NT2/D1 (cell line): ENCODE data around the gene FBRSL1.

Experiments
- DNase-seq: peaks from one replicate; pipeline ENCODE4 v3.0.0-alpha.2; 2011; ENCODE audit warnings: low read depth, low spot score
- H3K27me3 ChIP-seq: 2 replicates; pipeline ENCODE4 v1.6.0; 2011; ENCODE audit warnings: mild to moderate bottlenecking; ENCODE audit not compliant: insufficient read length, insufficient read depth
- H3K36me3 ChIP-seq: 2 replicates; pipeline ENCODE4 v1.6.1; 2011; ENCODE audit warnings: mild to moderate bottlenecking, low read length, mixed read lengths; ENCODE audit not compliant: insufficient read depth, insufficient read length
- H3K4me1 ChIP-seq: 2 replicates; pipeline ENCODE4 v1.5.1; 2011; ENCODE audit not compliant: insufficient read depth, insufficient read length
- H3K4me3 ChIP-seq: 2 replicates; pipeline ENCODE4 v1.5.1; 2011; ENCODE audit warnings: low read depth; ENCODE audit not compliant: insufficient read length
- H3K9ac ChIP-seq: 2 replicates; pipeline ENCODE4 v1.6.0; 2011; ENCODE audit warnings: low read depth; ENCODE audit not compliant: insufficient read length
- H3K9me3 ChIP-seq: 2 replicates; pipeline ENCODE4 v1.5.1; 2011; ENCODE audit warnings: mild to moderate bottlenecking, low read length; ENCODE audit not compliant: insufficient read depth
- SUZ12 ChIP-seq: IDR thresholded peaks from 2 replicates; pipeline ENCODE4 v1.6.1; 2011; ENCODE audit not compliant: insufficient read length, insufficient read depth; ENCODE audit errors: extremely low read depth
- YY1 ChIP-seq: IDR thresholded peaks from 2 replicates; pipeline ENCODE4 v1.6.1; 2011; ENCODE audit not compliant: insufficient read length, insufficient read depth
- ZNF274 ChIP-seq: IDR thresholded peaks from 2 replicates; pipeline ENCODE4 v1.6.1; 2011; ENCODE audit warnings: mild to moderate bottlenecking, low read depth, low read length

FBRSL1 gene

DNA sequence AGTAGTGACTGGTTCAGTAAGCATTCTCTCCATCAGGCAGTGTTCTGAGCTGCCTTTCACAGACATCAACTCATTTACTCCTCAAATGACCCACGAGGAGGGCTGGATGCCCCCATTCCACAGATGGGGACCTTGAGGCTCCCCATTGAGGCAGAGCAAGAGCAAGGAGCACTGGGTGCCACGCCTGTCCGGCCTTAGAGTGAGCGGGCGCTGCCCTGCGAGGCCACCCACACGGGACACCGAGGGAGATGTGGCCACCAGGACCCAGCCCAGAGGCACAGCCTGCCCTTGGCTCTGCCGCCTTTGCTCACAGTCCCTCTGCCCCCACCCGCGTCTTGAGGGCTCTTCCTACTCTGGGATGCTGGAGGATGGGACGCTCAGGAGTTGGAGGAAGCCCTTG lies 3.0 kb downstream of the FBRSL1 start:
- Histone ChIP-seq H3K27me3 (peaks cover 36% of the 10 kb centered on the region), H3K36me3 (peaks cover 20% of the 10 kb centered on the region), H3K4me3 (no peak overlapping the region), H3K9ac (no peak overlapping the region), H3K4me1 (peaks cover 43% of the 10 kb centered on the region), H3K9me3 (no peaks in the 10 kb centered on the region)
- TF ChIP-seq ZNF274, result no peak
- no peak for TF ChIP-seq YY1
- no peak for TF ChIP-seq SUZ12
- DNase-seq, result no peak

DNA sequence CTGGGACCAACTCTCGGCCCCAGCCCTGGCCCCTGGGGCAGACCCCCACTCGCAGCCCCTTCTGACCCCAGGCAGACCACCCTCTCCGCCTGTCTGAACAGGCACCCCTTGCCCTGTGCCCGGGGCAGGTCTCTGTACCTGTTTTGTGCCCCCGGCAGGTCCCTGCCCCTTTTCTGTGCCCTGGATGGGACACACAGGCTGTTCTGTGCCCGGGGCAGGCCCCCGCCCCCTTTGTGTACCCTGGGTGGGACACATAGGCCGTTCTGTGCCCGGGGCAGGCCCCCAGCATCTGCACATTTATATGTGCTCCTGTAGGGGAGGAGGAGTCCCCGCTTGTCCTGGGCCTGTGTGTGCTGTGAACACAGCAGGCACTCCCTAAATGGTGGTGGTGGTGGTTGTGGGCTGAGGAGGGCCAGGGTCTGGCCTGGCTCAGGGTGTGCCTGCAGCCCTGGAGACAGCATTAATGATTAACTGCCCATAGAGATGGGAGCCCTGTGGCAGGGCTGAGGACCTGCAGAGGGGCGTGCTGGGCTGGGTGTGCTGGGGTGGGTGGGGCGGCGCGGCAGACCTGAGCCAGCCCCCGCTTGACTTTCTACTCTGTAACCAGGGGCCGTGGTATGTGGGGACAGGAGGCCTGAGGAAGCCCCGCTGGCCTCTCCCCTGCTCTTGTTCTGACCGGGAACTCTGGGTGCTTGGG lies 3.7 kb downstream of the FBRSL1 start:
- TF ChIP-seq ZNF274, result no peak
- no peak for TF ChIP-seq YY1
- no peak for TF ChIP-seq SUZ12
- peaks cover 29% of the 10 kb centered on the region for H3K27me3 ChIP-seq
- H3K4me1 ChIP-seq, result peaks cover 41% of the 10 kb centered on the region
- peaks cover 20% of the 10 kb centered on the region for H3K36me3 ChIP-seq
- peak overlapping the region; percentile 42 for H3K9ac ChIP-seq
- H3K9me3 ChIP-seq, result no peaks in the 10 kb centered on the region
- no peak overlapping the region for H3K4me3 ChIP-seq
- DNase-seq, result no peak

DNA sequence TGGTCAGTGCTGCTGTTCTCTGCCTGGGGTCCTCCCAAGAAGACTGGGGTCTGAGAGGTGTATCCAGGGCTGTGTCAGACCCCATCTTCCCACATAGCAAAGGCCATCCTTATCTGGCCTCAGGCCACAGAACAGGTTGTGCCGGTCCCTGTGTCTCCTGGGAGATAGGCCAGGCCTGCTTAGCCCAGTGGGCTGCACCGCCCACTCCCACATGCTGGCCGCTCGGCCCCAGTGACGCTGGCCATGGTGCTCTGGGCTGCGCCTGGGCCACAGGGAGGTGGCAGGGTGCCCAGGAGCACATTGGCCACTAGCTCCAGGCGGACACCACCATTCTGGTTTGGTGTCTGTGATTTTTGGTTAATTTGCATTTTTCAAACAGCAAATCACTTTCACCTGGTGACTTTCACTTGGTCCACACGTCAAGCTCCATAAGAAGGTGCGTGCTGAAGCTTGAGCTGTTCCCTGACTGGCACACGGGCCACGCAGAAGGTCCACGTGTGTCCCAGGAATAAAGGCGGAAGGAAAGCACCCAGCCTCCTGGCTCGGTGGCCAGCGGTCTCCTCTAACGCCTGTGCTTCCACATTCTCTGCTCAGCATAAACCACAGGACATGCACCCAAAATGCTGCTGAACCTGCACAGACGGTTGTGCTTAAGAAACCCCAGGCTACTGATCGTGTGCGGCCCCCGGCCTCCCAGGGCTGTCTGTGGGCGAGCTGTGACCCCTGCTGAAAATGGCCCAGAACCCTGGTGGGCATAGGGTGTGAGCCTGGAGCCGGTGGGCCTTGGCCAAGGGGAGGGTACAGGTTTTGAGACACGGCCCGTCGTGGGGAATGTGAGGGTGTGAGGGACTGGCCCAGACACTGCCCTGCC lies 4.6 kb downstream of the FBRSL1 start:
- Histone ChIP-seq H3K27me3 (peaks cover 24% of the 10 kb centered on the region), H3K9ac (peak overlapping the region; percentile 38), H3K9me3 (no peaks in the 10 kb centered on the region), H3K4me1 (peaks cover 37% of the 10 kb centered on the region), H3K36me3 (peaks cover 20% of the 10 kb centered on the region), H3K4me3 (no peak overlapping the region)
- DNase-seq, result no peak
- TF ChIP-seq ZNF274, result no peak
- no peak for TF ChIP-seq SUZ12
- TF ChIP-seq YY1, result no peak

DNA sequence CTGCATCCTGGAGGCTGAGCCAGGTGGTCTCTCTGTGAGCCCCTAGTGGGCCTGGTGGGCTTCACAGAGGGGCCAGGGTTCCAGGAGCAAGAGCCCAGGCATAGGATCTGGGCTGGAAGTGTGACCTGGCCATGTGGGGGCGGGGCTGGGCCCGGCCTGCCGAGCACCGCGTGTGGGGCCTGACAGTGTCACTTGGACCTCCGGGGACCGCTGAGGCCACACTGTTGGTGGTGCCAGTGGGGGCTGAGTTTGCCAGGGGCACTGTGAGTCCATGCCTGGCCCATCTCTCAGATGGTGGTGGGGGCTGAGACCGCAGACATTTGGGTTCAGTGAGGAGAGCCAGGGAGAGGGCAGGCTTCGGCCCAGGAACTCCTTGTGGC lies 5.2 kb downstream of the FBRSL1 start:
- DNase-seq, result no peak
- no peak overlapping the region for H3K4me3 ChIP-seq
- H3K27me3 ChIP-seq, result peaks cover 24% of the 10 kb centered on the region
- H3K9ac ChIP-seq, result no peak overlapping the region
- peaks cover 43% of the 10 kb centered on the region for H3K4me1 ChIP-seq
- H3K9me3 ChIP-seq, result no peaks in the 10 kb centered on the region
- peaks cover 20% of the 10 kb centered on the region for H3K36me3 ChIP-seq
- TF ChIP-seq SUZ12 (no peak), ZNF274 (no peak), YY1 (no peak)

DNA sequence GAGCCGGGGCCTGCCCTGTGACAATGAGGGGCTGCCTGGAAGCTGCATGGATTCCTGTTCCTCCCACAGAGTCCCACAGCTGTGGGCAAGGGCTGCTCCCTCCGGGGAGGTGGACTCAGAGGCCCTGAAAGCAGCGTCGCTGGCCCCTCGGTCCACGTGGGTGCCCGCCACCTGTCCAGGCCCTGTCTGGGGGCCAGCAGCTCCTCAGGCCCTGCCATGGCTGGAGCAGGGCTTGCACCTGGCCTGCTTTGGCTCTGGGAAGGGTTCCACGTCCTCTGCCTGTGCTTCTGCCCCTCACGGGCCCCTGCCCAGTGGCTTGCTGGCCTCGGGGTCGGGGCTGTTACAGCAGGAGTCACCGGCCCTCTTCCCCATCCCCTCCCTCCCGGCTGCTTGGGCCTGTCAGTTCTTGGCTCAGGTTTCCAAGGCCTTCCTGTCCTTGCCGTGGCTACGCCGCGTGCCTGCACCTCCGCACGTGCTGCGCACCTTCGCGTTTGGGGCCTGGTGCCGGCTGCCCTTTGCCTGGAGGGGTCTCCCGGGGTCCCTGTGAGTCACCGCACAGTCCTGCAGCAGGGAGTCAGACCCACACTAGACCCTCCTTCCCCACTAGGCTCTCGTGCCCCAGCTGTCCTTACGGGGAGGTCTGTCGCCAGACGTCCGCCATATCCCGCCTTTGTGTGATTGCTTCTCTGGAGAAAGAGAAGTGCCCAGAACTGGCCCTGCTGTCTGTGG lies 5.8 kb downstream of the FBRSL1 start:
- peak overlapping the region; percentile 32 for H3K9ac ChIP-seq
- H3K27me3 ChIP-seq, result peaks cover 22% of the 10 kb centered on the region
- peaks cover 48% of the 10 kb centered on the region for H3K4me1 ChIP-seq
- no peaks in the 10 kb centered on the region for H3K9me3 ChIP-seq
- peaks cover 20% of the 10 kb centered on the region for H3K36me3 ChIP-seq
- TF ChIP-seq YY1 (no peak), SUZ12 (no peak), ZNF274 (no peak)
- no peak overlapping the region for H3K4me3 ChIP-seq
- DNase-seq, result no peak

DNA sequence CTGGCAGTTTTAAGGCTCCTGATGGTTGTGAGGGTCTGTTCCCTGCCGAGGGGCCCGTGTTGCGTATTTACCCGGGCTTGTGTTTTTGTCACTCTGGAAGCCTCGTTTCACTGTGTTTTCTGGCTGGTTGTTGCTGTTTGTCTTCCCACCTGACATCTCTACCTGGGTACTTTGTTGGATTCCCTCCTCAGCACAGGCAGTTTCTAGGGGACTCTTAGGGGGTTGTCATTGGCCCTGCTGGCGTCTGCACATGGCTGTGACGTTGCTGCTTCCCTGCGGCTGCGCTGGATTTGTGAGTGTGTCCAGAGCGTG lies 6.4 kb downstream of the FBRSL1 start:
- Histone ChIP-seq H3K4me1 (peaks cover 50% of the 10 kb centered on the region), H3K27me3 (peaks cover 16% of the 10 kb centered on the region), H3K36me3 (peaks cover 20% of the 10 kb centered on the region), H3K4me3 (no peak overlapping the region), H3K9me3 (no peaks in the 10 kb centered on the region), H3K9ac (no peak overlapping the region)
- no peak for DNase-seq
- TF ChIP-seq ZNF274, result no peak
- TF ChIP-seq SUZ12, result no peak
- no peak for TF ChIP-seq YY1

DNA sequence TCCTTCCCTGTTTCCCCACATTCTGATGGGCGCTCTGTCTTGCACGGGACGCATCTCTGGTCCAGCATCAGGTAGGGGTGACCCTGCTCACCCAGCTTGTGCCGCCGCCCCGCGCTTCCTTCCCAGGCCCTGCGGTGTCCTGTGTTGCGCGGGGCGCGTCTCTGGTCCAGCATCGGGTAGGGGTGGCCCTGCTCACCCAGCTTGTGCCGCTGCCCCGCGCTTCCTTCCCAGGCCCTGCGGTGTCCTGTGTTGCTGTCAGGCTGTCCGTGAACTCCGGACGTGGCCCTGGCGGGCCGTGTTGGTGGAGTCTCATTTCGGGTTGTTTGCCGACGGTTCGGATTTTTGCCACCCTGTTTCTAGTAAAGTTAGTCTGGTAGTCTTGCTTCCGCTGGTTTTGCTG lies 6.8 kb downstream of the FBRSL1 start:
- peaks cover 16% of the 10 kb centered on the region for H3K36me3 ChIP-seq

More for the DNA sequence above, 6.8 kb downstream of the FBRSL1 start:
- no peak overlapping the region for H3K9ac ChIP-seq
- no peaks in the 10 kb centered on the region for H3K9me3 ChIP-seq
- TF ChIP-seq YY1, result no peak
- TF ChIP-seq ZNF274, result no peak
- no peak for TF ChIP-seq SUZ12
- peaks cover 12% of the 10 kb centered on the region for H3K27me3 ChIP-seq
- H3K4me3 ChIP-seq, result no peak overlapping the region
- DNase-seq, result no peak
- H3K4me1 ChIP-seq, result peaks cover 50% of the 10 kb centered on the region
